T1000 (cell line): Measurements from ENCODE around the gene STRN3.
"Not testable (repeated sequence)": the region's sequence is repeated elsewhere in the genome, so short reads cannot be mapped to it uniquely, and the experiment has no call there.

ENCODE experiments used
- DNase-seq: peaks from one replicate; lab custom pipeline; 2025; ENCODE audit warnings: mixed read lengths; lab: John Stamatoyannopoulos, UW

Gene STRN3

GRCh38 chr14:31026077-31026449 lies at the start of gene STRN3:
STRN3 (minus strand) TSS chr14:31026379; CDS start chr14:31026185, 194 bp downstream.
- no peak for DNase-seq

- DNase-seq: no peak
Observed at GRCh38 chr14:31075144-31075543, 49.0 kb upstream of the STRN3 start.

- no peak for DNase-seq
Observed at GRCh38 chr14:31071151-31071550, 45.0 kb upstream of the STRN3 start.

GRCh38 chr14:31070431-31070830 lies 44.3 kb upstream of the STRN3 start:
- DNase-seq: no peak

GRCh38 chr14:31069343-31069742 lies 43.2 kb upstream of the STRN3 start:
- DNase-seq: no peak

- DNase-seq: no peak
Observed at GRCh38 chr14:31068235-31068634, 42.1 kb upstream of the STRN3 start.

- not testable (repeated sequence) for DNase-seq
Observed at GRCh38 chr14:31062908-31063307, 36.7 kb upstream of the STRN3 start.

GRCh38 chr14:31060253-31060875 lies 34.2 kb upstream of the STRN3 start:
- DNase-seq: no peak

- DNase-seq: peak; percentile 16
Observed at GRCh38 chr14:31059152-31059924, 33.2 kb upstream of the STRN3 start.

- no peak for DNase-seq
Observed at GRCh38 chr14:31057701-31058364, 31.7 kb upstream of the STRN3 start.

GRCh38 chr14:31057035-31057434 lies 30.9 kb upstream of the STRN3 start:
- DNase-seq: no peak

GRCh38 chr14:31052905-31053586 lies 26.9 kb upstream of the STRN3 start:
- DNase-seq: not testable (repeated sequence)

- DNase-seq: no peak
Observed at GRCh38 chr14:31051511-31051910, 25.3 kb upstream of the STRN3 start.

- DNase-seq: no peak
Observed at GRCh38 chr14:31051023-31051422, 24.8 kb upstream of the STRN3 start.

- DNase-seq: no peak
Observed at GRCh38 chr14:31047503-31047902, 21.3 kb upstream of the STRN3 start.

GRCh38 chr14:31045501-31046080 lies 19.4 kb upstream of the STRN3 start:
- DNase-seq: no peak

- DNase-seq: no peak
Observed at GRCh38 chr14:31043379-31043778, 17.2 kb upstream of the STRN3 start.

GRCh38 chr14:31042893-31043292 lies 16.7 kb upstream of the STRN3 start:
- DNase-seq: not testable (repeated sequence)

GRCh38 chr14:31042300-31042699 lies 16.1 kb upstream of the STRN3 start:
- no peak for DNase-seq

- DNase-seq: no peak
Observed at GRCh38 chr14:31038521-31039166, 12.5 kb upstream of the STRN3 start.

GRCh38 chr14:31037709-31038221 lies 11.6 kb upstream of the STRN3 start:
- DNase-seq: no peak
